ENCODE measurements around the gene SULT2A1.

- TF ChIP-seq CTCF (conservative IDR thresholded peaks at IDR 0.05 in 1 of 2, IDR thresholded peaks at IDR 0.05 in 1 of 2; ENCODE audit: low read depth in 1 of 2, low read length in 2 of 2) = no peak
- TF ChIP-seq EZH2 (IDR thresholded peaks at IDR 0.05; ENCODE audit: low read length, missing control alignments) = no peak
Observed at GRCh38 chr19:47842941-47843340, 43.2 kb downstream of the SULT2A1 start.

Data from fibroblast of lung (primary cell).